GM23338 (cell line): ENCODE data around the gene TCF12. TPM values are rescaled to one million over a fixed set of nuclear protein-coding genes. Genes with fewer than 3 reads are reported as not detected.

Experiments
- ATAC-seq: fragments of 200-7000 bp; cut with Tn5 transposase; 3 replicates; pipeline ENCODE4 v1.9.1; 2020
- DNase-seq: peaks from one replicate; pipeline ENCODE4 v3.0.0-alpha.2; 2015; ENCODE audit warnings: low spot score
- H2AFZ ChIP-seq: fragments of 200-600 bp; sonication (generic); 2 replicates; pipeline ENCODE4 v1.8.0; 2016; ENCODE audit warnings: antibody characterized with exemption, mild to moderate bottlenecking, moderate library complexity
- H3F3A ChIP-seq: fragments of 200-600 bp; sonication (generic); replicated peaks from 2 replicates; pipeline ENCODE4 v1.8.0; 2017; ENCODE audit warnings: antibody characterized with exemption, mixed run types, low read depth
- H3K27ac ChIP-seq: fragments of 200-600 bp; sonication (generic); 2 replicates; pipeline ENCODE4 v1.6.1; 2016; ENCODE audit warnings: low read depth
- H3K27me3 ChIP-seq: fragments of 200-600 bp; sonication (generic); 2 replicates; pipeline ENCODE4 v1.8.0; 2016; ENCODE audit warnings: mild to moderate bottlenecking, mixed run types, moderate library complexity; ENCODE audit not compliant: insufficient read depth
- H3K36me3 ChIP-seq: fragments of 200-600 bp; sonication (generic); 2 replicates; pipeline ENCODE4 v1.8.0; 2016; ENCODE audit warnings: mild to moderate bottlenecking; ENCODE audit not compliant: insufficient read depth
- H3K4me1 ChIP-seq: fragments of 200-600 bp; sonication (generic); 2 replicates; pipeline ENCODE4 v1.8.0; 2016; ENCODE audit warnings: mild to moderate bottlenecking, moderate library complexity; ENCODE audit not compliant: insufficient read depth
- H3K4me2 ChIP-seq: fragments of 200-600 bp; sonication (generic); 2 replicates; pipeline ENCODE4 v1.7.1; 2017; ENCODE audit warnings: mixed run types
- H3K4me3 ChIP-seq: fragments of 200-600 bp; sonication (generic); 2 replicates; pipeline ENCODE4 v1.6.1; 2016; ENCODE audit warnings: mixed run types
- H3K79me2 ChIP-seq: fragments of 200-600 bp; sonication (generic); replicated peaks from 2 replicates; pipeline ENCODE4 v1.8.0; 2017; ENCODE audit warnings: mild to moderate bottlenecking; ENCODE audit not compliant: insufficient read depth
- H3K9me2 ChIP-seq: fragments of 200-600 bp; sonication (generic); 2 replicates; pipeline ENCODE4 v1.8.0; 2017; ENCODE audit not compliant: insufficient read depth
- H4K20me1 ChIP-seq: fragments of 200-600 bp; sonication (generic); replicated peaks from 2 replicates; pipeline ENCODE4 v1.8.0; 2017; ENCODE audit warnings: mild to moderate bottlenecking; ENCODE audit not compliant: insufficient read depth
- H3K27ac Mint-ChIP-seq: 2 replicates; pipeline ENCODE4 v1.8.0; 2020; ENCODE audit warnings: inconsistent platforms, mild to moderate bottlenecking, moderate library complexity, mixed read lengths
- H3K27me3 Mint-ChIP-seq: 3 replicates; pipeline ENCODE4 v1.8.0; 2022; ENCODE audit warnings: low read depth, mild to moderate bottlenecking, moderate library complexity, mixed read lengths, inconsistent platforms; ENCODE audit not compliant: insufficient read depth, poor library complexity
- H3K36me3 Mint-ChIP-seq: 3 replicates; pipeline ENCODE4 v1.8.0; 2021; ENCODE audit warnings: low read depth, mild to moderate bottlenecking, inconsistent platforms, moderate library complexity, mixed read lengths
- H3K4me1 Mint-ChIP-seq: 3 replicates; pipeline ENCODE4 v1.8.0; 2020; ENCODE audit warnings: mild to moderate bottlenecking, inconsistent platforms, mixed read lengths
- H3K4me3 Mint-ChIP-seq: 3 replicates; pipeline ENCODE4 v1.8.0; 2021; ENCODE audit warnings: moderate library complexity, mild to moderate bottlenecking, inconsistent platforms, mixed read lengths
- H3K9me3 Mint-ChIP-seq: 3 replicates; pipeline ENCODE4 v1.8.0; 2020; ENCODE audit warnings: moderate library complexity, mild to moderate bottlenecking, inconsistent platforms, mixed read lengths
- CREB1 ChIP-seq: fragments of 250-450 bp; sonication (Bioruptor Pico); IDR thresholded peaks from 2 replicates; pipeline ENCODE4 v1.5.0; 2020; ENCODE audit warnings: low read depth, mild to moderate bottlenecking, moderate library complexity
- CTCF ChIP-seq, 2 experiments: fragments of 200-600 bp in 1 of 2; sonication (generic) in 1 of 2; conservative IDR thresholded peaks; 2 replicates each; pipeline versions ENCODE4 v1.5.1 to v1.6.1; 2016 to 2017; ENCODE audit warnings: antibody characterized with exemption in 2 of 2, low read depth in 2 of 2, mild to moderate bottlenecking in 2 of 2, moderate library complexity in 1 of 2
- EZH2phosphoT487 ChIP-seq: fragments of 200-600 bp; sonication (generic); IDR thresholded peaks from one replicate; pipeline ENCODE4 v1.8.1; 2018; ENCODE audit warnings: antibody characterized with exemption; ENCODE audit not compliant: unreplicated experiment
- JUNB ChIP-seq: IDR thresholded peaks from one replicate; pipeline ENCODE4 v1.6.1; 2016; ENCODE audit warnings: antibody characterized with exemption; ENCODE audit not compliant: unreplicated experiment
- NANOG ChIP-seq: IDR thresholded peaks from 2 replicates; pipeline ENCODE4 v1.6.1; 2016; ENCODE audit warnings: antibody characterized with exemption, borderline replicate concordance
- POLR2AphosphoS5 ChIP-seq: IDR thresholded peaks from 2 replicates; pipeline ENCODE4 v1.6.1; 2016; ENCODE audit warnings: antibody characterized with exemption, low read depth
- REST ChIP-seq: IDR thresholded peaks from one replicate; pipeline ENCODE4 v1.6.1; 2018; ENCODE audit warnings: antibody characterized with exemption; ENCODE audit not compliant: unreplicated experiment
- STAT1 ChIP-seq: IDR thresholded peaks from one replicate; pipeline ENCODE4 v1.6.1; 2016; ENCODE audit warnings: antibody characterized with exemption; ENCODE audit not compliant: unreplicated experiment
- ZNF114 ChIP-seq: fragments of 250-450 bp; sonication (Bioruptor Pico); IDR thresholded peaks from 2 replicates; pipeline ENCODE4 v1.5.0; 2020; ENCODE audit warnings: mild to moderate bottlenecking, moderate library complexity
- ZNF331 ChIP-seq: fragments of 250-450 bp; sonication (Bioruptor Pico); IDR thresholded peaks from 2 replicates; pipeline ENCODE4 v1.5.0; 2020; ENCODE audit warnings: low read depth, mild to moderate bottlenecking, moderate library complexity
- polyA plus RNA-seq: library from polyadenylated mRNA; unstranded; fragments of >200 nt; fragmentation: Nextera tagmentation; extraction: Ambion mirVana; gene quantifications from 2 replicates; pipeline ENCODE4 v1.2.1, GENCODE V29; 2016
- total RNA-seq: library from RNA; depleted of rRNA; stranded (reverse); fragments of >200 nt; shearing (Covaris generic); gene quantifications from 2 replicates; pipeline ENCODE4 v1.2.3, GENCODE V29; 2014

TCF12 gene
- total and polyA plus RNA-seq, 2 experiments from 2014 or later: 27.6 to 104 TPM

DNA sequence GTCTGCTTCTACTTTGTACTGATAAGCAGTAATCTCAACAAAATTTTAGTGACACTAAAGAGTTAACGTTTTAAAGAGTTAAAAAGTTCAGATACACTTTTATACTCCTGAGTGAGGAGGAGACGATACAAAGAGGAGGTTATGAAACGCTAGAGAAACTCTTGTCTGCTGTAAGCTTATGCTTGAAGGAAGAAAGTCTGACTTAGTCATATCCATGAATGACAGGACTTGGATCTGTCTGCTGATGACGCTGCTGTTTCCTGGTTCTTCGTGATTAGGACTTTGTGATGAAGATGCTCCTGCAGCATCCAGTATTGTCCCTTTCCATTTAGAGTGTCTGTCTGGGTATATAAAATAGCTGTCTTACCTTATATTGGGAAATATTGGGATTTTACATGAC is 15.8 kb downstream of the TCF12 start (continued):
- TF ChIP-seq CTCF (conservative IDR thresholded peaks at IDR 0.05; ENCODE audit: low read depth in 2 of 2) (no peak), ZNF114 (no peak), STAT1 (no peak), NANOG (no peak), EZH2phosphoT487 (no peak), CREB1 (CRISPR knock-in tag) (no peak), REST (no peak), ZNF331 (CRISPR knock-in tag) (no peak)

GRCh38 chr15:56936929-56937328 is 18.5 kb downstream of the TCF12 start:
- no peaks in the 10 kb centered on the region for H3K9me3 Mint-ChIP-seq

DNA sequence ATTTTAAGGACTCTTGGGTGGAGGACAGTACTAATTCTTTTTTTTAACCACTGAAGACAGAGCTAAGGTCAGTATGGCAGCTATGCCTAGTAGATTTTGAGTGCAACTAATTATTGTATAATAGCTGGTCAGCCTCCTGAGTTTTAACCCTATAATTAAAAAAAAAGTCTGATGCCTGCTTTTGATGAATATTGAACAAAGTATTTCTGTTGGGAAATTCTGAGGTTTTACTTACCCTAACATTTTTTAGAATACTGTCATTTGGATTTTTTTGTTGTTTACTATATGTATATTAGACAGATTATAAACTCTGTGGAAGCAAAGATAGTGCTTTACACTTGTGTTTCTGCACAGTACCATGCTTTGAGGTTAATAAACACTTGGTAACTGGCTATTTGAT is 20.8 kb downstream of the TCF12 start:
- Mint-ChIP-seq H3K9me3 (no peaks in the 10 kb centered on the region), H3K4me3 (no peak overlapping the region), H3K27ac (no peak overlapping the region), H3K27me3 (no peaks in the 10 kb centered on the region), H3K36me3 (peaks cover 25% of the 10 kb centered on the region), H3K4me1 (peaks cover 29% of the 10 kb centered on the region)
- no peak for ATAC-seq
- Histone ChIP-seq H3K27ac (no peak overlapping the region), H3K4me1 (peaks cover 17% of the 10 kb centered on the region), H3K9me2 (no peaks in the 10 kb centered on the region), H3F3A (no peaks in the 10 kb centered on the region), H2AFZ (no peak overlapping the region), H3K27me3 (no peaks in the 10 kb centered on the region), H3K36me3 (0 out of 2 replicates have a peak, but pooled peaks cover 3% of the 10 kb centered on the region), H3K4me3 (no peak overlapping the region), H3K79me2 (peaks cover 100% of the 10 kb centered on the region), H3K4me2 (no peak overlapping the region), H4K20me1 (peaks cover 33% of the 10 kb centered on the region; the same call in 1 of the 2 replicates)
- no peak for DNase-seq
- no peak for TF ChIP-seq CTCF (conservative IDR thresholded peaks at IDR 0.05; ENCODE audit: low read depth in 2 of 2)
- TF ChIP-seq CREB1 (CRISPR knock-in tag): no peak
- no peak for TF ChIP-seq ZNF114
- TF ChIP-seq REST: no peak
- TF ChIP-seq STAT1: no peak
- no peak for TF ChIP-seq POLR2AphosphoS5
- no peak for TF ChIP-seq EZH2phosphoT487
- no peak for TF ChIP-seq NANOG
- no peak for TF ChIP-seq JUNB

More at GRCh38 chr15:56936929-56937328, 18.5 kb downstream of the TCF12 start:
- Mint-ChIP-seq H3K4me3 (no peak overlapping the region), H3K36me3 (peaks cover 28% of the 10 kb centered on the region), H3K4me1 (peaks cover 27% of the 10 kb centered on the region), H3K27ac (no peak overlapping the region), H3K27me3 (no peaks in the 10 kb centered on the region)
- H3K9me2 ChIP-seq: no peaks in the 10 kb centered on the region
- DNase-seq: no peak
- 0 out of 2 replicates have a peak, but pooled peaks cover 3% of the 10 kb centered on the region for H3K36me3 ChIP-seq
- H4K20me1 ChIP-seq: peaks cover 30% of the 10 kb centered on the region; the same call in 1 of the 2 replicates
- H3K4me1 ChIP-seq: peaks cover 13% of the 10 kb centered on the region
- H2AFZ ChIP-seq: no peak overlapping the region
- H3K27ac ChIP-seq: no peak overlapping the region; the same call in 1 of the 2 replicates
- no peaks in the 10 kb centered on the region for H3F3A ChIP-seq
- H3K79me2 ChIP-seq: peaks cover 100% of the 10 kb centered on the region
- no peak for TF ChIP-seq ZNF114
- no peak for TF ChIP-seq STAT1
- H3K4me2 ChIP-seq: no peak overlapping the region
- ATAC-seq: no peak
- no peaks in the 10 kb centered on the region for H3K27me3 ChIP-seq
- no peak overlapping the region for H3K4me3 ChIP-seq
